HG03460 (cell line): ENCODE measurements around the gene IFT52.

ENCODE experiments used
- ATAC-seq: cut with Tn5 transposase; IDR thresholded peaks from one replicate; pipeline ENCODE4 v1.9.1; 2021; ENCODE audit not compliant: unreplicated experiment

The IFT52 gene, protein sequence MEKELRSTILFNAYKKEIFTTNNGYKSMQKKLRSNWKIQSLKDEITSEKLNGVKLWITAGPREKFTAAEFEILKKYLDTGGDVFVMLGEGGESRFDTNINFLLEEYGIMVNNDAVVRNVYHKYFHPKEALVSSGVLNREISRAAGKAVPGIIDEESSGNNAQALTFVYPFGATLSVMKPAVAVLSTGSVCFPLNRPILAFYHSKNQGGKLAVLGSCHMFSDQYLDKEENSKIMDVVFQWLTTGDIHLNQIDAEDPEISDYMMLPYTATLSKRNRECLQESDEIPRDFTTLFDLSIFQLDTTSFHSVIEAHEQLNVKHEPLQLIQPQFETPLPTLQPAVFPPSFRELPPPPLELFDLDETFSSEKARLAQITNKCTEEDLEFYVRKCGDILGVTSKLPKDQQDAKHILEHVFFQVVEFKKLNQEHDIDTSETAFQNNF

DNA sequence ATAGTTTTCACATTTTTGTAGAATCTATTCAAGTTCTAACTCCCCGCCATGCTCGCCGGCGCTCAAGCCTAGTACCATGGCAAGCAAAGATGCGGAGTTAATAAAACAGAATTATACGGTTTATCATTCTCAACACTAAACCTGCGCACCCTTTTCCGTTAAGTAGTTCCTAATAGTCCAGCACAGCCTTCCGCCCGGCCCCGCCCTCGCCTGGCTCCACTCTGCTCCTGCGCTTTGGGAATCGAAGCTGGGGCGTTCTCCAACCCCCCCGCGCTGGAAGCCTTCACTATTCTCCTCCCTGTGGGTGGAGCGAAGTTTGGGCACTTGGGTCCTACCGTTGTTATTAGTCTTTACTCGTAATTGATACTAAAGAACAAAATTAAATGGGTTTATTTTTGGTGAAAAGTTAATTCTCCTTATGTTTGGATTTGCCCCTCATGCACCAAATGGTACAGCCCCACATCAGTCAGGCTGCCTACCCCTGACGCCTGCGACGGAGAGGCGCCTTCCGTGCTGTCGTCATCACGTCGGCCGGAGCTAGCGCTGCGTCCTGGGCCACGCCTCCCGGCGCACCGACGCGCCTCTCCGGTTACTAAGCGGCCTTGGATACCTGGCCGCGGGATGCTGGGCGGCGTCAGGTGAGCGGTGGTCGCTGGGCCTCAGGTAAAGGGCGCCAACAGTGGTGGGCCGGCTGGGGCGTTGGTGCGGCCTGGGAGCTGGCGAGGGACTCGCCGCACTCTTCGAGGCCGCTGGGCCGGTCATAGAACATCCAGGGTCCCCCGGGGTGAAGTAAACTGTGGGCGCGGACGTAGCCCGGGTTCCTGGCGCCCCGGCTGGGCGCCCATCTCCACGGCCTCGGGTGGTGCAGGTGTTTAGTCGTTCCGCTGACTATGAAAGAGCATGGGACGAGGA is at the start of gene IFT52:
IFT52 (plus strand) TSS at position 546 of the 912 bp plus-strand sequence. CDS start 3,762 bp downstream, outside the sequence.
- ATAC-seq, result peak; percentile 100

DNA sequence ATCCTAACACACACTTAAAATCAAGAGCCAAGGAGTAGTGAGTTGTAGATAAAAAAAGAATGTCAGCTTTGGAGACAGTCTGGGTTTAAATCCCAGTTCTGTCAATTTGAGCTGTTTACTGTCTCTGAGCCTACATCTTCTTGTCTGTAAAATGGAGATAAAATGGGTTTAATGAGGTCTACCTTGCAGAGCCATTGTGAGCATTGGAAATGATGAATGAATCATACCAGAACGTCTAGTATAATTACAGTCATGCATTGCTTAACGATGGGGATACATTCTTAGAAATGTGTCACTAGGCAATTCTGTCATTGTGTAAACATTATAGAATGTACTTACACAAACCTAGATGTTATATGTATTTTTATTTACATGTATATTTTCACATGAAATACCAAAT is 49.5 kb upstream of the IFT52 start:
- ATAC-seq, result no peak

GRCh38 chr20:43542161-43542560 is 48.6 kb upstream of the IFT52 start:
- ATAC-seq, result no peak

- no peak for ATAC-seq
These were observed 48.1 kb upstream of the IFT52 start for GRCh38 chr20:43542674-43543073.

DNA sequence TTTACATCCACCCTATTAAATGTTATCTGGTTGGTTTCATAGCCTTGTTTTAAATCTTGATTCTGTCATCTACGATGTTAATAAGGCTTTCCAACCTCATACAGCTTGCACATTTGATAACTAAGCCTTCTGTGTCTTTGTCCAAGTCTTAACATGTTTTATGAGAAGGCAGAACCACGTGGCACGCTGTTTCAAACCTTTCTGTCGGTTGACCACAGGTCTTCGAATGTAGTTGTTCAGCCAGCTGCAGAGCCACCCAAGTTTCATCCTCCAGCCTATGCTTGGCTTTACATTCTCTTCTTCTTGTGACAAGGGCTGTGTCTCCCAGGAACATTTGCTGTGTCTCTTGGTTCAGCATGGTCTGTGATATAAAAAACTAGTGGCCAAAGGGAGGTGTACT is 47.6 kb upstream of the IFT52 start:
- ATAC-seq, result no peak

DNA sequence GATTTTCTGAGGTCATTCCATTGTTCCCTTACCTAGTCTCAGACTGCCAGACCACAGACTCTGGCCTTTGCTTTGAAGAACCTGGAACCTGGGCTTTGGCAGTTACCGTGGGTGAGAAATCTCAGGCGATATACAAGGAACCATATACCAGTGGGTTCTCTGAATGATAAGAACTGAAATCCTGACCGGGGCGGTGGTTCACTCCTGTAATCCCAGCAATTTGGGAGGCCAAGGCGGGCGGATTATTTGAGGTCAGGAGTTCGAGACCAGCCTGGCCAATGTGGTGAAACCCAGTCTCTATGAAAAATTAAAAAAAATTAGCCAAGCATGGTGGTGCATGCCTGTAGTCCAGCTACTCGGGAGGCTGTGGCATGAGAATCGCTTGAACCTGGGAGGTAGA is 46.2 kb upstream of the IFT52 start:
- no peak for ATAC-seq

- ATAC-seq, result no peak
These were observed 44.7 kb upstream of the IFT52 start for GRCh38 chr20:43545837-43546578.

DNA sequence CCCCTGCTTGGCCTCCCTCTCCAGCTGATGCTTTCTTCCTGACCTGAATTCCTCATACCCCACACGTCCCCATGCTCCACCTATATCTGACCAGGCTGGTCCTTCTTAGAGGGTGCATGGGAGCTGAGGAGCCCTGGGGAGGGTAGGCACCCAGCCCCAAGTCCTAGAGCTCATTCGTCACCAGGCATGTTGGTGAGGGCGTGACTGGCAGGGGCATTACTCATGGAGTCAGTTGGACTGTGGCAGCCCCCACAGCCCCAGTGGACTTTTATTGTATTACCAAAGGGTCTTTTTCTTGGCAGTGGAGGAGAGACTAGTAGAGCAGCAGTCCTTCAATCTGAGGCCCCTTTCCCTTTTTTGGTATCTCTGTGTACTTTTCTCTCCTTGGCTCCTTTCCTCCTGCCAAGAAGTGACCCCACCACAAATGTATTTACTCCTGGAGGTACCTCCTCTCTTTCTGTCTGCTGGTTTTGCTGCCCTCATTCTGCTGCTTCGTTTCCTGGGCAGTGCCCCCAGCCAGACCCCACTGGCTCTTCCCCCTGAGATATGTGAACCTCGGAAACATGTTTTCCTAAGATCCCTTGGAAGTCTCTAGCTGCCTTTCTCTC is 42.4 kb upstream of the IFT52 start:
- ATAC-seq, result no peak

- no peak for ATAC-seq
These were observed 41.2 kb upstream of the IFT52 start for GRCh38 chr20:43549416-43550065.

DNA sequence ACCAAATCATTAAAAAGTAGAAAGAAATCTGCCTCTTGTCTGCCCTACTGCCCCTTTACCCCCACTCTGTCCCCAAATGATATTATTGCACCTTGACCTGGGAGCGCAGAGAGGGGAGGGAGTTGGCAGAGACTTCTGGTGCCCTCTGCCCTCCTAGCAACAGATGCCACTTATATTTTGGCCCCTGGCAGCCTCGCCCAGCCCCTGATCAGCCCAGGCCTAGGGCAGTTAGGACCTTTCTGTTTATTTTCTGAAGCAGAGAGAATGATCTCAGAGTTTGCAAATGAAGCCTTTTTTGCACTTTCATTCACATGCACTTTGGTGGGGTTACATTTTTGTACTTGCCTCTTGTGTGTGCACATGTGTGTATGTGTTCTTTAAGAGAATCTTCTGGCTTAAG is 40.3 kb upstream of the IFT52 start:
- ATAC-seq, result no peak

GRCh38 chr20:43554369-43554768 is 36.4 kb upstream of the IFT52 start:
- no peak for ATAC-seq

GRCh38 chr20:43558412-43559146 is 32.2 kb upstream of the IFT52 start, which contains the start of gene SGK2:
Gene SGK2, plus strand, starts transcription at chr20:43559027. Its CDS starts 7,469 bp downstream, at chr20:43566496.
- ATAC-seq, result no peak

- no peak for ATAC-seq
These were observed 31.4 kb upstream of the IFT52 start for GRCh38 chr20:43559147-43559987.

DNA sequence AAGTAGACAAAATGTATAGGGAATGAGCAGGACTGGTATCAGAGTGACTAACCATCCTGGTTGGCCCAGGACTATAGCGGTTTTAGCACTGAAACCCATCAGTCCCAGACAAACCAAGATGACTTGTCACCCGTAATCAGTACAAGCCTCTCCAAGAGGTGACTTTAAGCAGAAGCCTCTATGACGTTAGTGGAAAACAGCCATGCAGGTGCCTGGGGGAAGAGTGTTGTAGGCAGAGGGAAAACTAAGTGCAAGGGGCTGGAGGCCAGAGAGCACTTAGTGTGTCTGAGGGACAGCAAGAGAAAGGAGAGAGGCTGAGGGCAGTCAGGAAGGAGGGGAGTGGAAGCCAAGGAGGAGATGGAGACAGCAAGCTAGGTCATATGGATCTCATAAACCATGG is 29.8 kb upstream of the IFT52 start:
- ATAC-seq, result no peak

DNA sequence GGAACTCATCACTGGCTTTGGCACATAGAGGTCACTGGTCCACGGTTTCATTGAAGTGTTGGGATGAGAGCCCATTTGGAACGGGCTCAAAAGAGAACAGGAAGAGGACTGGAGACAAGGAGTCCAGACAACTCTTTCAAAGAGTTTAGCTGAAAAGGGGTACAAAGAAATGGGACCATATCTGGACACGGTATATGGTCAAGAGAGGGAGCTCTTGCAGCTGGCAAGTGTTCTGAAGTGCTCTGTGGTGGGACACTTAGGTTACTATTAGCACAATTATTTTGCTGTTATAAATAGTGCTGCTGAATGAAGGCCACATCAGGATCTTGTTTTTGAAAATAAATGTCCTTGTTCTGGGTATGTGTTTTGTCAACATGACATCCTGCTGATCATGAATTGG is 27.3 kb upstream of the IFT52 start:
- no peak for ATAC-seq

DNA sequence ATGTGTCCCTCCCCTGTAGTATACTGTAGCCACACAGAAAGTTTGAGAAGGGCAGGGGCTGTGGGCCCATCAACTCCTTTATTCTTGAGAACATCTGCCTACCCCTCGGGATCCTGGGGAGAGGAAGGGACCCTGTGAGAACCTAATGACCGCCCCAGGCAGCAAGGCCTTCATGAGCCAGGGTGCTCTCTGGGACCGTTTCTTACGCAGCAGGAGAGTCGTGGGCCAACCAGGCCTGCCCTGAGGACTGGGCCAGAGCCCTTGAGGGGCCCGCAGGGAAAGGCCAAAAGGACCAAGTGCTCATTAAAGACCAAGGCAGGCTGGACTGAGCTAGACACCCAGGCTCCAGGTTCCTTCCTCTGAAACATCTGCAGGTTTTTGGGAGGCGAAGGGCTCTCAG is 26.7 kb upstream of the IFT52 start:
- ATAC-seq, result no peak

DNA sequence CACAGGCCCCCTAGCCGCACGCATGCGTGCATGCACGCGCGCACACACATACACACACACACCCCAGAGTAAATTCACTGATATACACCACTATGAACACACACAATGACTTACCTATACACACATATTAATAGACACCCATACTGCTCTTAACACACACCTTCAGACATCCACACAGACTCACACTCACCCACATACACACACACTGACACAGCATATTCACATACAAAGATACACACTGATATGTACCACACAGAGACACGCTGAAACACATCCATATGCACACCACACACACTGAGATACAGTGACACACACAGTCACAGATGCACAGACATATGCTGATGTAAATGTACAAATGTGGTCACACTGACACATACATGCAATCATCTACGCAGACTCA is 26.3 kb upstream of the IFT52 start:
- no peak for ATAC-seq

DNA sequence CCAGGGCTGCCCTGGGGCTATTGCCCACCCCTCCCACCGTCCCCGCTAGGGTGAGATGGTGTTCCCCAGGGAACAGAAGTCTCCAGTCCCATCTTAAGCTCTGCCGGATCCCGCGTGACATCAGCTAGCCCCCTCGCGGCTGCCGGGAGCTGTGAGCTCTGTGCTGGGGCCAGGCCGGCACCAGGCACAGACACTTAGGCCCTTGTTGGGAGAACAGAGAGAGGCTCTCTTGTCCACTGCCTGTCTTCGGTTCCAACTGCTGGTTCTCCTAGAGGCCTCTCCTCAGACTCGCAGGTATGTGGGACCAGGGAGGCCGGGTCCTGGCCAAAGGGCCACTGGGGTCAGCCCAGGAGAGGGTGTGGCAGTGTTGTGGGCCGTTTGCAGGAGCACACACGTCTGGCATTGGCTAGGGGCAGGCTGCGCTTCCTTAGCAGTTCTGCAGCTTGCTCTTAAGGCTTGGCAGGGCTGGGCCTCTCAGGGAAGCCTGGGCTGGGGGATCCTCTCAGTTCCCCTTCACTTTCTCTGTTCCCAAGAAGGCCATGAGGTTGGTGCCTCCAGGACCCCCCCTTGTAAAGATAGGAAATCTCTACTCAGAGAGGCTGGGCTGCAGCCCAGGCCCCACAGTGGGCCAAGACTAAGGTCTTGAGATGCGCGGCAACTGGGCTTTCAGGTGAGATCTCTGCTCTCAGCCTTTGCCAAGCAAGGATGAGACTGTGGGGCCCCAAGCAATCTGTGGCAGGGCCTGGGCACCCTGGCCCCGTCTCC is 25.6 kb upstream of the IFT52 start:
- no peak for ATAC-seq
